Fibroblast of lung (primary cell): Measurements from ENCODE around the gene ZBTB11. TPM values are rescaled to one million over a fixed set of nuclear protein-coding genes. Genes with fewer than 3 reads are reported as not detected.

Source experiments
- DNase-seq, 2 donors: peaks; one replicate each; pipeline versions ENCODE4 v3.0.0 to v3.0.0-alpha.2; 2010; ENCODE audit warnings: low read depth in 2 of 2
- H2AFZ ChIP-seq: 2 replicates; pipeline ENCODE4 v1.5.1; 2012; ENCODE audit warnings: low read length, control low read depth, inconsistent platforms
- H3K27ac ChIP-seq: 2 replicates; pipeline ENCODE4 v1.5.1; 2011; ENCODE audit warnings: low read length, control low read depth; ENCODE audit not compliant: insufficient read depth
- H3K27me3 ChIP-seq: 2 replicates; pipeline ENCODE4 v1.5.1; 2011; ENCODE audit warnings: mild to moderate bottlenecking, low read length; ENCODE audit not compliant: control insufficient read depth, insufficient read depth
- H3K36me3 ChIP-seq: 2 replicates; pipeline ENCODE4 v1.5.1; 2011; ENCODE audit warnings: low read length; ENCODE audit not compliant: control insufficient read depth, insufficient read depth
- H3K4me1 ChIP-seq: 2 replicates; pipeline ENCODE4 v1.5.1; 2011; ENCODE audit warnings: low read length; ENCODE audit not compliant: control insufficient read depth, insufficient read depth; ENCODE audit errors: extremely low read depth
- H3K4me2 ChIP-seq: 2 replicates; pipeline ENCODE4 v1.5.1; 2011; ENCODE audit warnings: low read length, control low read depth; ENCODE audit not compliant: insufficient read depth; ENCODE audit errors: extremely low read depth
- H3K4me3 ChIP-seq, 4 experiments: fragments of 200-600 bp in 1 of 4; sonication (generic) in 1 of 4; replicated peaks in 1 of 4; 2 replicates each; pipeline ENCODE4 v1.5.1; 2011 to 2016; ENCODE audit warnings: low read length in 4 of 4, low read depth in 3 of 4, mild to moderate bottlenecking in 3 of 4, control low read depth in 2 of 4, inconsistent platforms in 1 of 4, mixed read lengths in 1 of 4; ENCODE audit not compliant: insufficient read depth in 1 of 4; ENCODE audit errors: control extremely low read depth in 1 of 4
- H3K79me2 ChIP-seq: 2 replicates; pipeline ENCODE4 v1.5.1; 2012; ENCODE audit warnings: mild to moderate bottlenecking, low read length, inconsistent platforms; ENCODE audit not compliant: control insufficient read depth, insufficient read depth
- H3K9ac ChIP-seq: 2 replicates; pipeline ENCODE4 v1.5.1; 2011; ENCODE audit warnings: mild to moderate bottlenecking, low read length, control low read depth; ENCODE audit not compliant: insufficient read depth
- H3K9me3 ChIP-seq: 2 replicates; pipeline ENCODE4 v1.5.1; 2012; ENCODE audit warnings: low read depth, low read length; ENCODE audit not compliant: control insufficient read depth, insufficient read depth
- H4K20me1 ChIP-seq: 2 replicates; pipeline ENCODE4 v1.5.1; 2011; ENCODE audit warnings: low read length; ENCODE audit not compliant: control insufficient read depth, insufficient read depth; ENCODE audit errors: extremely low read depth
- EZH2 ChIP-seq: IDR thresholded peaks from 2 replicates; pipeline ENCODE4 v1.5.1; 2012; ENCODE audit warnings: low read length, control low read depth, mild to moderate bottlenecking; ENCODE audit errors: missing control alignments
- polyA plus RNA-seq, 2 donors: library from polyadenylated mRNA; depleted of rRNA in 1 of 2; stranded (reverse) in 1 of 2; unstranded in 1 of 2; fragments of >200 nt; gene quantifications; 2 replicates each; pipeline ENCODE4 v1.2.1, GENCODE V29; 2011 to 2012; ENCODE audit warnings: missing spikeins in 1 of 2
- total RNA-seq: library from RNA; depleted of rRNA; stranded (reverse); fragments of >200 nt; gene quantifications from 2 replicates; pipeline ENCODE4 v1.2.1, GENCODE V29; 2014
- TF ChIP-seq, protein P1 (sequence below), 2 donors: IDR thresholded peaks in 1 of 2; conservative IDR thresholded peaks in 1 of 2; 1 replicate in 1 of 2; 2 replicates in 1 of 2; pipeline ENCODE4 v1.5.1; 2011 to 2012; ENCODE audit warnings: low read length in 2 of 2, control low read depth in 1 of 2, inconsistent platforms in 1 of 2, low read depth in 1 of 2, mild to moderate bottlenecking in 1 of 2

Gene ZBTB11
- total and polyA plus RNA-seq, 2 donors (not counting 1 experiment from before 2014, with no cell fraction given) = 11.4 to 26.6 TPM

DNA sequence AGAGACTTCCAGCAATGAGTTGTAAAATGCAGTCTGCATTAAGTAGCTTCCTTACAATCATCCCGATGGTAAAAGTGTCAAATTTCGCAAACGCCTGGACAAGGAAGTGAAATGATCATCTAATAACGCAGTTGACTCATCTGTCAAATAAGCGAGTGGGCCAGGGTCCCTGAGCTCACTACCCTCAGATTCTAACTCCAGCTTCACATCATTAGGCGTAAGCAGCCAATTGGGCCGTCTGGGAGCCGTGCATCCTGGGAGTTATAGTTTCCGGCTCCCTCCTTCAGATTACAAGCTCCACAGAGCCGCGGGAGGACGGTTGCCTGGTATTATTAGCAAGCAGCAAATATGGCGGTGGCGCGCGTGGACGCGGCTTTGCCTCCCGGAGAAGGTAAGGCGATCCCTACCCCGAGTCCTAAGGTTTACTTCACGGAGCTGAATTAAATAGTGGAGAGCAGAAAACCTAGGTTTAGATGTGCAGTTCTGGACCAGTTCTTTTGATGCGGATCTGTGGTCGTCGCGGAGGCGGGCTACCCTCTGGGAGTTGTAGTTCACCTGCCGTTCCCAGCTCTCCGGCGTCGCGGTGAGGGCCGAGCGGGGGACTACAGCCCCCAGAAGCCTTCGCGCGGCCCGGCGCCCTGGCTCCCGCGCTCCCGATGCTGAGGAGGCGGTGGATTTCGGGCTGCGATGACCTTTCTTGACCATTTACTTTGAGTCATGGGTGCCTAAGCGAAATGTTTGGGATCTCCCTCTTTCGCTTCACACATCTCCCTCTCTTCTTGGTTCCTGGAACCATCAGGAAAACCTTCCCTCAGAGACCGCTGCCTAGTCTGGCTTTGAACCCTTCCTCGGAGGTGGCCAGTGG, 47.6 kb upstream of the ZBTB11 start, which contains the start of gene CEP97:
CEP97 (plus strand) TSS at position 286 of the 865 bp plus-strand sequence; CDS start at position 349, 63 bp downstream.
- peak within 1 kb of the TSS; percentile 91 for H3K4me2 ChIP-seq
- H3K9ac ChIP-seq = peak within 1 kb of the TSS; percentile 73
- H2AFZ ChIP-seq = peak within 1 kb of the TSS; percentile 98
- H3K4me3 ChIP-seq = peak within 1 kb of the TSS; percentile 80 to 98 (median 83)
- H3K79me2 ChIP-seq = peaks cover 19% of the 10 kb centered on the region
- no peaks in the 10 kb centered on the region for H3K27me3 ChIP-seq
- peak within 1 kb of the TSS; percentile 87 for H3K27ac ChIP-seq
- no peaks in the 10 kb centered on the region for H3K9me3 ChIP-seq
- H4K20me1 ChIP-seq = no peaks in the 10 kb centered on the region
- DNase-seq = peak; percentile 92 to 95
- H3K4me1 ChIP-seq = no peaks in the 10 kb centered on the region
- H3K36me3 ChIP-seq = no peaks in the 10 kb centered on the region
- no peak for TF ChIP-seq EZH2
- TF ChIP-seq, protein P1, sequence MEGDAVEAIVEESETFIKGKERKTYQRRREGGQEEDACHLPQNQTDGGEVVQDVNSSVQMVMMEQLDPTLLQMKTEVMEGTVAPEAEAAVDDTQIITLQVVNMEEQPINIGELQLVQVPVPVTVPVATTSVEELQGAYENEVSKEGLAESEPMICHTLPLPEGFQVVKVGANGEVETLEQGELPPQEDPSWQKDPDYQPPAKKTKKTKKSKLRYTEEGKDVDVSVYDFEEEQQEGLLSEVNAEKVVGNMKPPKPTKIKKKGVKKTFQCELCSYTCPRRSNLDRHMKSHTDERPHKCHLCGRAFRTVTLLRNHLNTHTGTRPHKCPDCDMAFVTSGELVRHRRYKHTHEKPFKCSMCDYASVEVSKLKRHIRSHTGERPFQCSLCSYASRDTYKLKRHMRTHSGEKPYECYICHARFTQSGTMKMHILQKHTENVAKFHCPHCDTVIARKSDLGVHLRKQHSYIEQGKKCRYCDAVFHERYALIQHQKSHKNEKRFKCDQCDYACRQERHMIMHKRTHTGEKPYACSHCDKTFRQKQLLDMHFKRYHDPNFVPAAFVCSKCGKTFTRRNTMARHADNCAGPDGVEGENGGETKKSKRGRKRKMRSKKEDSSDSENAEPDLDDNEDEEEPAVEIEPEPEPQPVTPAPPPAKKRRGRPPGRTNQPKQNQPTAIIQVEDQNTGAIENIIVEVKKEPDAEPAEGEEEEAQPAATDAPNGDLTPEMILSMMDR (conservative IDR thresholded peaks at IDR 0.05 in 1 of 2, IDR thresholded peaks at IDR 0.05 in 1 of 2; ENCODE audit: low read depth in 1 of 2, low read length in 2 of 2) = no peak

DNA sequence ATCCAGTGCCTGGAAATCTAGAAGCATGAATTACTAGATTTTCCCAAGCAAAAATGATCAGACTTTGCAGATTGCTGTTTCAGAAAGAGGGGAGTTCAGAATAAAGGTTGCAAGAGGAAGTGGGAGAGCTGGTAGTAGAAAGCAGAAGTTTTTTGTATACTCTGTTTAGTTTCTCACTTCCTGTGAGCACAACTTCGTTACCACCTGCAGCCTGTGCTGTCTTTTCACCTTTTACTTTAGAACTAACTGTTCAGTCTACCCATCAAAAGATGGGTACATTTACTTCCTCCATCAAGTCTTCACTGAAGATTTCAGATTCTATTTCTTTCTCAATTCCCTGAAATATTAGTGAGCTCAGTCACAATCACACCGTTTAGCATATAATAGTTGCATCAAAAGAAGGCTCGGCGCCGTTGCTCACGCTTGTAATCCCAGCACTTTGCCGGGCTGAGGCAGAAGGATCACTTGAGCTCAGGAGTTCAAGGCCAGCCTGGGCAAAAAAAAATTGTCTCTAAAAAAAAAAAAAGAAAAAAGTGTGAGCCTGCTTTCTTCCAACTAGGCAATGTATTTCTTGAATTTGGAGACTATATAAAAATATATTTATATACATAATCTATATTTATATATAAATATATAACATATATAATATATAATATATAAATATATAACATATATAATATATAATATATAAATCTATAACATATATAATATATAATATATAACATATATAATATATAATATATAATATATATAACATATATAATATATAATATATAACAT, 45.7 kb upstream of the ZBTB11 start:
- Histone ChIP-seq H3K4me1 (no peaks in the 10 kb centered on the region), H3K9ac (no peak overlapping the region), H3K9me3 (no peaks in the 10 kb centered on the region), H3K79me2 (peaks cover 19% of the 10 kb centered on the region), H2AFZ (no peak overlapping the region), H3K4me3 (no peak overlapping the region), H3K27me3 (no peaks in the 10 kb centered on the region), H4K20me1 (no peaks in the 10 kb centered on the region), H3K36me3 (no peaks in the 10 kb centered on the region), H3K27ac (no peak overlapping the region), H3K4me2 (no peak overlapping the region)
- no peak for TF ChIP-seq EZH2
- TF ChIP-seq, protein P1 (conservative IDR thresholded peaks at IDR 0.05 in 1 of 2, IDR thresholded peaks at IDR 0.05 in 1 of 2; ENCODE audit: low read depth in 1 of 2, low read length in 2 of 2) = no peak
- no peak for DNase-seq
